ENCODE measurements around the gene TMOD4. TPM values are rescaled to one million over a fixed set of nuclear protein-coding genes. Genes with fewer than 3 reads are reported as not detected.

Gene TMOD4
- total and polyA plus RNA-seq, 10 of the 15 experiments (the other 5 are each of a cell fraction or from before 2014, with no cell fraction given) = 0.30 to 1.2 (median 0.50) TPM; not detected in 1

- no peaks in the 10 kb centered on the region; the same call in 1 of the 2 replicates for H3K4me1 ChIP-seq (ENCODE audit: control insufficient read depth, insufficient read depth, low read length)
- ChIA-PET RAD21 (ENCODE audit: unreplicated experiment) (interaction anchor here (1.4 kb wide), 1 partner anchor 10 kb away, joined by 8 read pairs; the partner anchor contains the start of gene TNFAIP8L2), CTCF (interaction anchor here (0.6 to 1.2 kb wide), 2 partner anchors 8 to 48 kb away, joined by 3 to 5 read pairs; no protein-coding TSS in a partner anchor), SMC1A (ENCODE audit: uncharacterized antibody, unreplicated experiment) (no interaction called here), POLR2A (no interaction called here)
- H3K27ac ChIP-seq (ENCODE audit: control insufficient read depth, insufficient read depth) = no peak overlapping the region
- peak overlapping the region; percentile 83 for H3K4me3 ChIP-seq
- no peaks in the 10 kb centered on the region for H3K9me3 ChIP-seq (replicated peaks; ENCODE audit: control insufficient read depth, insufficient read depth, low read length)
- no peaks in the 10 kb centered on the region for H3K36me3 ChIP-seq (ENCODE audit: control insufficient read depth in 2 of 2, insufficient read depth in 2 of 2, low read length in 1 of 2)
- intact Hi-C loops (cut with micrococcal nuclease; ENCODE audit: unreplicated experiment) (no loop called here), in situ Hi-C loops (cut with MboI) (no loop called here)
- no peaks in the 10 kb centered on the region; the same call in 1 of the 2 replicates for H4K20me1 ChIP-seq (ENCODE audit: control insufficient read depth, insufficient read depth)
- BruUV-seq (replicated peaks) = no TSS peak
- 20% methylated on average over 7 of the region's 7 CpGs for WGBS (ENCODE audit: insufficient coverage, insufficient replicate concordance, low lambda C conversion rate, missing lambda C conversion rate)
- H3K4me2 ChIP-seq (ENCODE audit: control insufficient read depth, insufficient read depth) = peak overlapping the region; percentile 99
- peak overlapping the region; percentile 94 for H2AFZ ChIP-seq (ENCODE audit: control insufficient read depth, low read depth, low read length)
- no peak for ATAC-seq
- H3K79me2 ChIP-seq (ENCODE audit: control insufficient read depth, insufficient read depth, low read length) = no peaks in the 10 kb centered on the region
- FAIRE-seq = no peak
- peaks cover 0 to 8% of the 10 kb centered on the region in 2 experiments for H3K27me3 ChIP-seq (replicated peaks in 1 of 2; ENCODE audit: control insufficient read depth in 2 of 2, insufficient read depth in 2 of 2, low read length in 1 of 2)
- DNase-seq (ENCODE audit: low read depth, low spot score) = no peak
- TF ChIP-seq MEF2A (IDR thresholded peaks at IDR 0.05; ENCODE audit: insufficient read depth, low read depth, low read length) = no peak
- TF ChIP-seq NFXL1 (IDR thresholded peaks at IDR 0.05; ENCODE audit: borderline replicate concordance) = no peak
- TF ChIP-seq SP1 (IDR thresholded peaks at IDR 0.05; ENCODE audit: low read depth, low read length) = no peak
- TF ChIP-seq ZNF384 (IDR thresholded peaks at IDR 0.05; ENCODE audit: borderline replicate concordance, low read depth, low read length) = no peak
- TF ChIP-seq PKNOX1 (IDR thresholded peaks at IDR 0.05) = no peak
- no peak overlapping the region for H3K9ac ChIP-seq (ENCODE audit: control insufficient read depth, insufficient read depth, low read length)
Measured at GRCh38 chr1:151147132-151147503, 28.7 kb downstream of the TMOD4 start.

Data from GM12878 (cell line).